Muscle of leg (tissue), 11 donors: ENCODE data around the gene SYT14. TPM values are rescaled to one million over a fixed set of nuclear protein-coding genes. Genes with fewer than 3 reads are reported as not detected.
"Not testable (repeated sequence)": the region's sequence is repeated elsewhere in the genome, so short reads cannot be mapped to it uniquely, and the experiment has no call there.

Source experiments
- DNase-seq: peaks from one replicate; pipeline ENCODE4 v3.0.0; 2013
- H3K27ac ChIP-seq: one replicate; pipeline ENCODE4 v1.5.1; 2013; ENCODE audit warnings: mild to moderate bottlenecking, low read length, control low read depth
- H3K27me3 ChIP-seq: one replicate; pipeline ENCODE4 v1.6.1; 2013; ENCODE audit warnings: low read length; ENCODE audit not compliant: control insufficient read depth, insufficient read depth
- H3K36me3 ChIP-seq: one replicate; pipeline ENCODE4 v1.6.1; 2013; ENCODE audit warnings: low read length; ENCODE audit not compliant: control insufficient read depth, insufficient read depth
- H3K4me1 ChIP-seq: one replicate; pipeline ENCODE4 v1.6.1; 2013; ENCODE audit warnings: low read length; ENCODE audit not compliant: control insufficient read depth, insufficient read depth
- H3K4me3 ChIP-seq: one replicate; pipeline ENCODE4 v1.5.1; 2013; ENCODE audit warnings: low read length, control low read depth
- H3K9me3 ChIP-seq: replicated peaks from 2 replicates; pipeline ENCODE4 v1.6.1; 2013; ENCODE audit warnings: low read depth, low read length; ENCODE audit not compliant: control insufficient read depth
- WGBS: methylation state at CpG from one replicate; pipeline ENCODE4 v1.1.5; 2013; ENCODE audit warnings: missing lambda C conversion rate; ENCODE audit not compliant: insufficient coverage; 5-methylcytosine and 5-hydroxymethylcytosine counted together
- polyA plus RNA-seq, 8 donors: library from polyadenylated mRNA; unstranded; fragments of 120-200 nt; gene quantifications; one replicate each; pipeline versions ENCODE4 v1.2.1 to v1.2.3, GENCODE V29; 2013; ENCODE audit warnings: inconsistent platforms in 1 of 8, low replicate concordance in 1 of 8; ENCODE audit not compliant: insufficient read length in 8 of 8, insufficient read depth in 1 of 8
- total RNA-seq: library from RNA; stranded (reverse); fragments of 120-200 nt; gene quantifications from one replicate; pipeline ENCODE4 v1.2.4, GENCODE V29; 2013

SYT14 gene
- total and polyA plus RNA-seq, 9 donors: 0.57 to 3.0 (median 1.3) TPM

DNA sequence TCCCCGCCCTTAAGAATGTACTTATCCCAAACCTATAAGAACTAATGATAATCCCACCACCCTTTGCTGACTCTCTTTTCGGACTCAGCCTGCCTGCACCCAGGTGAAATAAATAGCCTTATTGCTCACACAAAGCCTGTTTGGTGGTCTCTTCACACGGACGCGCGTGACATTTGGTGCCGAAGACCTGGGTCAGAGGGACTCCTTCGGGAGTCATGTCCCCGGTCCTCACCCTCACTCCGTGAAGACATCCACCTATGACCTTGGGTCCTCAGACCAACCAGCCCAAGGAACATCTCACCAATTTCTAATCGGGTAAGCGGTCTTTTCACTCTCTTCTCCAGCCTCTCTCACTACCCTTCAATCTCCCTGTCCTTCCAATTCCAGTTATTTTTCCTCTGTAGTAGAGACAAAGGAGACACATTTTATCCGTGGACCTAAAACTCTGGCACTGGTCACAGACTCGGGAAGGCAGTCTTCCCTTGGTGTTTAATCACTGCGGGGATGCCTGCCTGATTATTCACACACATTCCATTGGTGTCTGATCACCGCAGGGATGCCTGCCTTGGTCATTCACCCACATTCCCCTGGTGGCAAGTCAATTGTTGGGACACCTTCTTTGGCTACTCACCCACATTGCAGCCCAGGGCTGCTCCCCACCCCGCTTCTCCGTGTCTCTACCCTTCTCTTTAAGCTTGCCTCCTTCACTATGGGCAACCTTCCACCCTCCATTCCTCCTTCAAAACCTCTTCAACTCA is 250.0 kb downstream of the SYT14 start:
- H3K36me3 ChIP-seq, H3K4me1 ChIP-seq, DNase-seq, H3K9me3 ChIP-seq, H3K4me3 ChIP-seq, H3K27me3 ChIP-seq, H3K27ac ChIP-seq: not testable (repeated sequence)
- 83% methylated on average over 17 of the region's 18 CpGs for WGBS

DNA sequence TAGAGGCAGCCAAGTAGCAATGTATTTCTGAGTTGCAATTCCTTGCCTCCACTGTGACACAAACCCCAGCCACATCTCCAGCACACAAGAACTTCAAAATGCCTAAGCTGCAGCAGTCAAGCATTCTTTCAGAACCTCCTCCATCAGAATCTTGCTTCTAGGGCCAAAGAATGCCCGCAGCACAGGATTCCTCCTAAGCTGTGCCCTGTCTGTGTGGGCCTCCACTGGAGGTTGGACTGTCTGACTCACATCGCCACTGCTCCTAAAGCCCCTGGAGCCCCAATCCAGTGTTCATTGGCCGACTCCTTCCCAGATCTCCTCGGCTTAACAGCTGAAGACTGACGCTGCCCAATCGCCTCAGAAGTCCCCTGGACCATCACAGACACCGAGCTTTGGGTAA is 251.4 kb downstream of the SYT14 start:
- Histone ChIP-seq H3K4me3 (no peak overlapping the region), H3K36me3 (no peaks in the 10 kb centered on the region), H3K9me3 (no peaks in the 10 kb centered on the region), H3K4me1 (no peaks in the 10 kb centered on the region), H3K27ac (no peak overlapping the region), H3K27me3 (no peaks in the 10 kb centered on the region)
- WGBS: 78% methylated on average over 6 of the region's 7 CpGs
- DNase-seq: no peak

DNA sequence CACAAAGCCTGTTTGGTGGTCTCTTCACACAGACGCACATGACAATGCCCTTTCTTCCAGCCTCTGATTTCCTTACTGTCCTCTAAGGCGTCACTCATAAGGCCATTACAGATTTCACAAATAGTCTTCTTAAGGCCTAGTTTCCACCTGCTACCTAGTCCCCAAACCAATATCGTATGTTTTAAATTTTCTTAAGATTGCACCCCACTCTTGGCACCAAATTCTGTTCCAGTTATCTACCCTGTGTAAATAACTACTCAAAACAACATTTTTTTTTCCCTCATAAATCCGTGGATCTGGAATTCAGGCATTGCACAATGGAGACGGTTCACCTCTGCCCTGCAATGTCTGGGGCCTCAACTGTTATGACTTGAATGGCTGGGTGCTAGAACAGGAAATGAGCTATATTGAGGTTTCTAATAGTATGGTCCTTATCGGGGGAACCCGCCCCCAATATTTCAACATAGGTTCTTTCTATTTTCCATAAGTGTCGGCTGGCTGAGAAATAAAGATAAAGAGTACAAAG is 257.7 kb downstream of the SYT14 start:
- no peak for DNase-seq
- no peaks in the 10 kb centered on the region for H3K36me3 ChIP-seq
- 100% methylated on average over 3 of the region's 8 CpGs for WGBS
- H3K4me1 ChIP-seq: no peaks in the 10 kb centered on the region
- no peak overlapping the region for H3K27ac ChIP-seq
- peaks cover 5% of the 10 kb centered on the region for H3K9me3 ChIP-seq
- H3K27me3 ChIP-seq: no peaks in the 10 kb centered on the region
- H3K4me3 ChIP-seq: no peak overlapping the region

DNA sequence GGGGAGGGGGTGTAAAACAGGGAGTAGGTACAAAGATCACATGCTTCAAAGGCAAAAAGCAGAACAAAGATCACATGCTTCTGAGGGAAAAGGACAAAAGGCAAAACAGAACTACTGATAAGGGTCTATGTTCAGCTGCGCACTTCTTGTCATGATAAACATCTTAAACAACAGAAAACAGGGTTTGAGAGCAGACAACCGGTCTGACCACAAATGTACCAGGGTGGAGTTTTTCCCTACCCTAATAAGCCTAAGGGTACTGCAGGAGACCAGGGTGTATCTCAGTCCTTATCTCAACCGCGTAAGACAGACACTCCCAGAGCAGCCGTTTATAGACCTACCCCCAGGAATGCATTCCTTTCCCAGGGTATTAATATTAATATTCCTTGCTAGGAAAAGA is 258.2 kb downstream of the SYT14 start:
- not testable (repeated sequence) for H3K4me1 ChIP-seq, H3K27ac ChIP-seq, H3K4me3 ChIP-seq, H3K9me3 ChIP-seq, H3K36me3 ChIP-seq, DNase-seq, H3K27me3 ChIP-seq
- WGBS: no CpG with 5 or more reads among the region's 5 CpGs

DNA sequence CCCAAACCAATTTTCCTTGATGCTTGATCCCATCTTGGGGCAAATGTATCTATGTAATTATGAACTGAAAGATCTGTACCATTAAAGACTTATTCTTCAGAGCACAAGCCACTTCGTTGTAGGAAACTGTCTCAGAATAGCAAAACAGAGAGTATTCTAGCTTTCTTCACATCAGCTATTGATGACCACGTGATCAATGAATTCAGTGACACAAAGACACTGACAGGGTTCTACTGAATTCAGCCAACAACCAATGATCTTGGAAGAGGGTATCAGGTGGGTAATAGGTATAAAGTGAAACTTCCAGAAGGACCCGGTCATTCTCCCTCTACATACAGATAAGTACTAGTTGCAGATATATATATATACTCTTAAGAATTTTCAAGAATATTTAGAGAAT is 260.8 kb downstream of the SYT14 start:
- Histone ChIP-seq H3K4me3 (no peak overlapping the region), H3K9me3 (peaks cover 5% of the 10 kb centered on the region), H3K4me1 (no peaks in the 10 kb centered on the region), H3K27ac (no peak overlapping the region), H3K36me3 (no peaks in the 10 kb centered on the region), H3K27me3 (no peaks in the 10 kb centered on the region)
- no peak for DNase-seq
- no CpG with 5 or more reads among the region's 3 CpGs for WGBS

DNA sequence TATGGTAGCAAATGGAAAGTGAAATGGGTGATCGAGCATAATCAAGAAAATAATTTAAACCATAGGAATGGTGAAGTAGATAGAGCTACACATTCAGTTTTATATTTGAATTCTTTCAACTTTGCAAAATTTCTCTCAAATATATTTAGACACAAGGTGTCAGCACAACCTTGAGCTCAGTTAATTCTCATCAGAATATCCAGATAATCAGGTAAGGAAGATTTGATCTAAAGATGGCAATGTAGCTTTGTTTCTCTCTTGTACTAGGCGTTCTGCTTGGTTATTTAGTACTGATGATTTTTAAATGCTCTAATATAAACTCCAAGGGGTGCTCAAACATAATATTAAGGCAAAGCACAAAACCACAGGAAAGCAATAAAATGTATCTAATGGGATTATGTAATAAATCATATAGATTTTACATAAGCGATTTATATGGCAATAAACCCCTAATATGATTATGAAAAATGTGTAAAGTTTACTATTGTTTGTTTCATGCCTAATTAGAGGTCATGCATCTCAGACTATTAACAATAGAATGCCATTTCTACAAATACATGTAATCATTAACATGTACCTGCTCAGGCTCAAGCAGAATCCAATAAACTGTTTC is 262.2 kb downstream of the SYT14 start:
- H3K9me3 ChIP-seq: peaks cover 5% of the 10 kb centered on the region
- no CpG with 5 or more reads among the region's 3 CpGs for WGBS
- no peaks in the 10 kb centered on the region for H3K4me1 ChIP-seq
- no peaks in the 10 kb centered on the region for H3K27me3 ChIP-seq
- H3K36me3 ChIP-seq: no peaks in the 10 kb centered on the region
- DNase-seq: peak; percentile 36
- H3K27ac ChIP-seq: no peak overlapping the region
- H3K4me3 ChIP-seq: no peak overlapping the region

DNA sequence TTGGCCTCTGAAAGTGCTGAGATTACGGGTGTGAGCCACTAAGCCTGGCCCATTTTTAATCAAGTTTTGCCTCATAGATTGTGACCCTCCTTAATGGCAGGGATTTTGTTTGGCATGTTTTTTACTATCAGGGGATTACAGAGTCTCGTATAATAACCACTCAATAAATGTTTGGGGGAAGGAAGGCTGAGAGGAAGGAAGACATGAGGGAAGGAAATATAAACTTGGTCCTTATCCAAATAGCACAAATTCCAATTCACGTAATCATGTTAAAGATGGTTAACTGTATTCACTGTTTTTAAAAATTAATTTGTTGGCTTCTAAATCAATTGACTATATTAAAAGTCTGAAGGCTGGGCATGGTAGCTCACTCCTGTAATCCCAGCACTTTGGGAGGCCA is 263.7 kb downstream of the SYT14 start:
- no peaks in the 10 kb centered on the region for H3K4me1 ChIP-seq
- WGBS: no CpG with 5 or more reads among the region's 3 CpGs
- DNase-seq: no peak

DNA sequence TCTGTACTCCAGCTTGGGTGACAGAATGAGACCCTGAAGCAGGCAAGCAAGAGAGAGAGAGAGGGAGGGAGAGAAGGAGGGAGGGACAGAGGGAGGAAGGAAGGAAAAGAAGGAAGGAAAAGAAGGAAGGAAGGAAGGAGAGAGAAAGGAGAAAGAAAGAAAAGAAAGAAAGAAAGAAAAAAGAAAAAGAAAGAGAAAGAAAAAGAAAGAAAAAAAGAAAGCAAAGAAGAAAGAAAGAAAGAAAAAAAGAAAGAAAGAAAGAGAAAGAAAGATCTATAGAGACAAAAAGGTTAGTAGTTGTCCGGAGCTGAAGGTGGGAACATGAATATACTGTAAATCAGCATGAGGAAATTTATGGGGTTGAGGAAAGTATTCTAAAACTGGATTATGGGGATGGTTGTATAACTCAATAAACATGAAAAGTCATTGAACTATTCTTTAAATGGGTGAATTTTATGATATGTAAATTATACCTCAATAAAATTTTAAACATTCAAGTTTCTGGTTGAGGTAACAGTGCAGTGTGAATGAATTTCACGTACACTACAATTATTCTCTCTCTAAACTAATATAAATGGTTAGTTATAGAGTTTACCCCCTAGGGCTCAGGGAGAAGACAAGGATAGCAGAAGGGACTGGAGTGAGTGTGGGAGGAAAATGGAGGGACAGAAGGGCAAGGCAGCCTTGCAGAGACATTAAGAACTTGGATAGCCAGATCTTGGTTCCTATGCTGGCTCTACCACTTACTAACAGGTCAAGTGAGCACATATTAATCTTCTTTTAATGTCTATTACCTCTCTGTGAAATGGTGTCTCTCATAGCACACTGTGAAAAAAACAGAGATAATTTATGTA is 269.8 kb downstream of the SYT14 start:
- H3K27me3 ChIP-seq: no peaks in the 10 kb centered on the region
- H3K4me1 ChIP-seq: no peaks in the 10 kb centered on the region
- H3K4me3 ChIP-seq: no peak overlapping the region
- H3K9me3 ChIP-seq: no peaks in the 10 kb centered on the region
- H3K36me3 ChIP-seq: no peaks in the 10 kb centered on the region
- WGBS: 100% methylated on average over 1 of the region's 2 CpGs
- H3K27ac ChIP-seq: no peak overlapping the region
- DNase-seq: no peak

More for the DNA sequence above, 263.7 kb downstream of the SYT14 start:
- no peaks in the 10 kb centered on the region for H3K9me3 ChIP-seq
- no peaks in the 10 kb centered on the region for H3K27me3 ChIP-seq
- H3K4me3 ChIP-seq: no peak overlapping the region
- no peak overlapping the region for H3K27ac ChIP-seq
- H3K36me3 ChIP-seq: no peaks in the 10 kb centered on the region

DNA sequence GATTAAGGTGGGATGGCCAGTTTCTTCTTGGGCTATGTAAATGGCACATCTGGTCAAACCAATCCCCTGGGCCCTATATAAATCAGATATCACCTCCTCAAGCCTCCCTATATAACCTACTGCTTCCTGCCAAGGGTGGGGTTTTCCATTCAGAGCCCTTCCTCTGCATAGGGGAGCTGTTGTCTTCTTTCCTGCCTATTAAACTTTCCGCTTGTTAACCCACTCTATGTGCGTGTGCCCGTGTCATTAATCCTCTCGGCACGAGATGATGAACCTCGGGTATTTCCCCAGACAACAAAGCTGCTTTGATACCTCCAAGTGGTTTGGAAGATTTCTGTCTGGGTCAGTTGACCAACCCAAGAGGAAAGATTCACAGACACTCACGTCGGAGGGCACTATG is 275.3 kb downstream of the SYT14 start:
- Histone ChIP-seq H3K4me1 (no peaks in the 10 kb centered on the region), H3K36me3 (no peaks in the 10 kb centered on the region), H3K27ac (no peak overlapping the region), H3K27me3 (no peaks in the 10 kb centered on the region), H3K9me3 (no peaks in the 10 kb centered on the region), H3K4me3 (no peak overlapping the region)
- no peak for DNase-seq
- WGBS: no CpG with 5 or more reads among the region's 8 CpGs
